Measurements from ENCODE around the gene DAAM2. TPM values are rescaled to one million over a fixed set of nuclear protein-coding genes. Genes with fewer than 3 reads are reported as not detected.

DAAM2 gene
- total and polyA plus RNA-seq, 12 donors, result 6.0 to 25.9 (median 12.2) TPM

GRCh38 chr6:39917981-39918380, 125.8 kb downstream of the DAAM2 start:
- TF ChIP-seq, protein P1, sequence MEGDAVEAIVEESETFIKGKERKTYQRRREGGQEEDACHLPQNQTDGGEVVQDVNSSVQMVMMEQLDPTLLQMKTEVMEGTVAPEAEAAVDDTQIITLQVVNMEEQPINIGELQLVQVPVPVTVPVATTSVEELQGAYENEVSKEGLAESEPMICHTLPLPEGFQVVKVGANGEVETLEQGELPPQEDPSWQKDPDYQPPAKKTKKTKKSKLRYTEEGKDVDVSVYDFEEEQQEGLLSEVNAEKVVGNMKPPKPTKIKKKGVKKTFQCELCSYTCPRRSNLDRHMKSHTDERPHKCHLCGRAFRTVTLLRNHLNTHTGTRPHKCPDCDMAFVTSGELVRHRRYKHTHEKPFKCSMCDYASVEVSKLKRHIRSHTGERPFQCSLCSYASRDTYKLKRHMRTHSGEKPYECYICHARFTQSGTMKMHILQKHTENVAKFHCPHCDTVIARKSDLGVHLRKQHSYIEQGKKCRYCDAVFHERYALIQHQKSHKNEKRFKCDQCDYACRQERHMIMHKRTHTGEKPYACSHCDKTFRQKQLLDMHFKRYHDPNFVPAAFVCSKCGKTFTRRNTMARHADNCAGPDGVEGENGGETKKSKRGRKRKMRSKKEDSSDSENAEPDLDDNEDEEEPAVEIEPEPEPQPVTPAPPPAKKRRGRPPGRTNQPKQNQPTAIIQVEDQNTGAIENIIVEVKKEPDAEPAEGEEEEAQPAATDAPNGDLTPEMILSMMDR (IDR thresholded peaks at IDR 0.05), result no peak
- WGBS, 2 donors, result 83 to 85% methylated on average over 3 of the region's 3 CpGs
- no peak for DNase-seq
- Histone ChIP-seq H3K4me1 (peaks cover 0 to 6% (median 0%) of the 10 kb centered on the region in 9 donors), H3K9me3 (no peaks in the 10 kb centered on the region), H3K27me3 (no peaks in the 10 kb centered on the region), H3K36me3 (peaks cover 0 to 96% (median 23%) of the 10 kb centered on the region in 9 donors), H3K4me3 (no peak overlapping the region), H3K27ac (no peak overlapping the region)
- no peak for ATAC-seq
- intact Hi-C loops (cut with DNase I), result no loop called here

DNA sequence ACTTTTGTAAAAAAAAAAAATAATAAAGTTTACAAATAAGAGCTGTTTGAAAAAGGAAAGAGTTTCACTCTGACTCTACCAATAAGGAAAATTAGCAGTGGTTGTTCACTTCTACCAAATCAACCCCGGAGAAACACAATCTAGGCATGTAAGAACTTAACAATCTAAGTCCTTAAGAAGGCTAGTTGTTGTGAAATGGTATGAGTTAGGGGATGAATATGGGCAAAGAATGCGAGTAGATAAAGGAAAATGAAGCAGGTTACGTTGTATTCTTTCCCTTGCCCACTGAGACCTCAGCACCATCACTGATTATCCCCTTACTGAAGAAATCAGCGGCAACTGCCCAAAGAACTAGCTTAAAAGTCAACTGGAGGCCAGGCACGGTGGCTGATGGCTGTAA, 126.7 kb downstream of the DAAM2 start:
- Histone ChIP-seq H3K36me3 (peaks cover 0 to 95% (median 23%) of the 10 kb centered on the region in 9 donors), H3K27ac (no peak overlapping the region), H3K27me3 (no peaks in the 10 kb centered on the region), H3K4me1 (peaks cover 0 to 14% (median 7%) of the 10 kb centered on the region in 9 donors), H3K9me3 (no peaks in the 10 kb centered on the region), H3K4me3 (no peak overlapping the region)
- intact Hi-C loops (cut with DNase I), result no loop called here
- DNase-seq, result no peak
- WGBS, 2 donors, result 88 to 92% methylated on average over 5 of the region's 5 CpGs
- TF ChIP-seq, protein P1 (IDR thresholded peaks at IDR 0.05), result no peak
- ATAC-seq, result no peak

- H3K4me1 ChIP-seq, result peaks cover 0 to 24% (median 16%) of the 10 kb centered on the region in 9 donors
- TF ChIP-seq, protein P1 (IDR thresholded peaks at IDR 0.05), result no peak
- peaks cover 0 to 95% (median 20%) of the 10 kb centered on the region in 9 donors for H3K36me3 ChIP-seq
- no peak overlapping the region for H3K4me3 ChIP-seq
- no peak for DNase-seq
- H3K27me3 ChIP-seq, result no peaks in the 10 kb centered on the region
- intact Hi-C loops (cut with DNase I), result no loop called here
- no peak for ATAC-seq
- no peak overlapping the region for H3K27ac ChIP-seq
- no peaks in the 10 kb centered on the region for H3K9me3 ChIP-seq
- 93 to 99% methylated on average over 3 of the region's 3 CpGs for WGBS, 2 donors
Observed at GRCh38 chr6:39920157-39920556, 128.0 kb downstream of the DAAM2 start.

DNA sequence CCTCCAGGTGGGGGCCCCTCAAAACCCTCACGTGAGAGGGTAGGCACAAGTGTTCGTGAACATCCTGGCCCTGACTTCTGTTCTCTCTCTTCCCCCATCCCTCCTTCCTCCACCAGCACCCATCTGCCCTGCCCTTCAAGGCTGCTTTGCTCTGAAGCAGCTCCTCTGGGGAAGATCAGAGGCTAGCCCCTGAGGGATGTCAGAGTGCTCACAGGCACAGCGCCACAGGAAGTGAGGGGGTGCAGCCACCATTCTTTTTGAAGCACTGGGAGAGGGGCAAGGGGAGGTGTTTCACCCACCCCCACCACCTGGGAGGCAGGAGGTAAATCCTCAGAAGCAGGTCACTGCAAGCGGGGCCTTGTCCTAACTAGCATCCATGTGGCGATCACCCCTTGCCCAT, 130.6 kb downstream of the DAAM2 start:
- no peak overlapping the region for H3K4me3 ChIP-seq
- no peaks in the 10 kb centered on the region for H3K27me3 ChIP-seq
- peak in 1 of 8 donors; percentile 18 for ATAC-seq
- no peak for DNase-seq
- peaks cover 0 to 83% (median 9%) of the 10 kb centered on the region in 9 donors for H3K36me3 ChIP-seq
- intact Hi-C loops (cut with DNase I), result no loop called here
- peaks cover 0 to 30% (median 24%) of the 10 kb centered on the region in 9 donors for H3K4me1 ChIP-seq
- no peak overlapping the region for H3K27ac ChIP-seq
- TF ChIP-seq, protein P1 (IDR thresholded peaks at IDR 0.05), result no peak
- no peaks in the 10 kb centered on the region for H3K9me3 ChIP-seq
- WGBS, 2 donors, result 93 to 96% methylated on average over 5 of the region's 5 CpGs
